ENCODE measurements around the gene NPTN. TPM values are rescaled to one million over a fixed set of nuclear protein-coding genes. Genes with fewer than 3 reads are reported as not detected.

NPTN gene
- total RNA-seq, 1 experiment from 2014 or later: 164 TPM

- ATAC-seq: no peak
- peaks cover 98% of the 10 kb centered on the region for H3K79me2 ChIP-seq (ENCODE audit: low read length)
- no peak for DNase-seq
- CTCF ChIA-PET: no interaction called here
- no peaks in the 10 kb centered on the region for H3K36me3 ChIP-seq (ENCODE audit: low read depth, low read length)
- no peak overlapping the region for H2AFZ ChIP-seq (ENCODE audit: low read length)
- no peak for TF ChIP-seq EZH2 (IDR thresholded peaks at IDR 0.05; ENCODE audit: low read length, unreplicated experiment)
- TF ChIP-seq EZH2phosphoT487 (IDR thresholded peaks at IDR 0.05; ENCODE audit: borderline replicate concordance, low read length): no peak
- TF ChIP-seq CTCF (conservative IDR thresholded peaks at IDR 0.05; ENCODE audit: low read depth, low read length): no peak
- POLR2A ChIA-PET (ENCODE audit: unreplicated experiment): interaction anchor here (0.7 kb wide), 1 partner anchor 18 kb away, joined by 4 read pairs; no protein-coding TSS in a partner anchor
- peaks cover 83% of the 10 kb centered on the region for H4K20me1 ChIP-seq (ENCODE audit: low read length)
- H3K9me3 ChIP-seq (ENCODE audit: low read length): no peaks in the 10 kb centered on the region
- peak overlapping the region; percentile 76 for H3K4me2 ChIP-seq (ENCODE audit: low read length)
- no TSS peak for BruUV-seq (replicated peaks)
- H3K27me3 ChIP-seq (ENCODE audit: low read length): no peaks in the 10 kb centered on the region
- peak overlapping the region; percentile 74 for H3K27ac ChIP-seq (ENCODE audit: low read length)
- peaks cover 79% of the 10 kb centered on the region for H3K4me1 ChIP-seq (ENCODE audit: insufficient read depth, low read length)
- H3K9me2 ChIP-seq (replicated peaks; ENCODE audit: low read length): no peaks in the 10 kb centered on the region
- H3K4me3 ChIP-seq (ENCODE audit: low read length): peak overlapping the region; percentile 33
- H3K9ac ChIP-seq (ENCODE audit: low read length): no peak overlapping the region; the same call in 1 of the 2 replicates
- H3F3A ChIP-seq (ENCODE audit: low read length, unreplicated experiment): no peaks in the 10 kb centered on the region
- intact Hi-C loops (cut with micrococcal nuclease): no loop called here
Measured at GRCh38 chr15:73628102-73628501, 5.1 kb downstream of the NPTN start.

GRCh38 chr15:73626072-73626471 is 7.1 kb downstream of the NPTN start:
- H3K4me2 ChIP-seq (ENCODE audit: low read length): peak overlapping the region; percentile 76
- ChIA-PET CTCF (no interaction called here), POLR2A (ENCODE audit: unreplicated experiment) (no interaction called here)
- no peak overlapping the region for H3K9ac ChIP-seq (ENCODE audit: low read length)
- TF ChIP-seq EZH2phosphoT487 (IDR thresholded peaks at IDR 0.05; ENCODE audit: borderline replicate concordance, low read length) (no peak), CTCF (conservative IDR thresholded peaks at IDR 0.05; ENCODE audit: low read depth, low read length) (no peak)
- peaks cover 84% of the 10 kb centered on the region for H3K4me1 ChIP-seq (ENCODE audit: insufficient read depth, low read length)
- H3K36me3 ChIP-seq (ENCODE audit: low read depth, low read length): no peaks in the 10 kb centered on the region
- H3F3A ChIP-seq (ENCODE audit: low read length, unreplicated experiment): no peaks in the 10 kb centered on the region
- H3K79me2 ChIP-seq (ENCODE audit: low read length): peaks cover 100% of the 10 kb centered on the region
- no TSS peak for BruUV-seq (replicated peaks)
- intact Hi-C loops (cut with micrococcal nuclease): loop anchor here (2.0 kb wide), 1 partner anchor 25 kb away; no protein-coding TSS in a partner anchor
- H3K27me3 ChIP-seq (ENCODE audit: low read length): no peaks in the 10 kb centered on the region
- H3K4me3 ChIP-seq (ENCODE audit: low read length): peak overlapping the region; percentile 39; the same call in 1 of the 2 replicates
- no peak overlapping the region for H2AFZ ChIP-seq (ENCODE audit: low read length)
- H3K9me3 ChIP-seq (ENCODE audit: low read length): no peaks in the 10 kb centered on the region
- H3K27ac ChIP-seq (ENCODE audit: low read length): peak overlapping the region; percentile 65
- H4K20me1 ChIP-seq (ENCODE audit: low read length): peaks cover 87% of the 10 kb centered on the region
- H3K9me2 ChIP-seq (replicated peaks; ENCODE audit: low read length): no peaks in the 10 kb centered on the region
- ATAC-seq (peak; percentile 48), DNase-seq (peak; percentile 87)

- Histone ChIP-seq H3F3A (ENCODE audit: low read length, unreplicated experiment) (no peaks in the 10 kb centered on the region), H3K4me1 (ENCODE audit: insufficient read depth, low read length) (peaks cover 73% of the 10 kb centered on the region), H3K9ac (ENCODE audit: low read length) (no peak overlapping the region), H2AFZ (ENCODE audit: low read length) (no peak overlapping the region), H3K4me3 (ENCODE audit: low read length) (peak overlapping the region; percentile 10; the same call in 1 of the 2 replicates), H3K4me2 (ENCODE audit: low read length) (peak overlapping the region; percentile 52), H3K79me2 (ENCODE audit: low read length) (peaks cover 100% of the 10 kb centered on the region), H4K20me1 (ENCODE audit: low read length) (peaks cover 87% of the 10 kb centered on the region), H3K36me3 (ENCODE audit: low read depth, low read length) (no peaks in the 10 kb centered on the region), H3K27ac (ENCODE audit: low read length) (peak overlapping the region; percentile 65), H3K27me3 (ENCODE audit: low read length) (no peaks in the 10 kb centered on the region), H3K9me2 (replicated peaks; ENCODE audit: low read length) (no peaks in the 10 kb centered on the region), H3K9me3 (ENCODE audit: low read length) (no peaks in the 10 kb centered on the region)
- CTCF ChIA-PET: no interaction called here
- BruUV-seq (replicated peaks): no TSS peak
- DNase-seq (no peak), ATAC-seq (no peak)
- intact Hi-C loops (cut with micrococcal nuclease): no loop called here
- TF ChIP-seq EZH2 (IDR thresholded peaks at IDR 0.05; ENCODE audit: low read length, unreplicated experiment): no peak
- no peak for TF ChIP-seq CTCF (conservative IDR thresholded peaks at IDR 0.05; ENCODE audit: low read depth, low read length)
- no peak for TF ChIP-seq EZH2phosphoT487 (IDR thresholded peaks at IDR 0.05; ENCODE audit: borderline replicate concordance, low read length)
- POLR2A ChIA-PET (ENCODE audit: unreplicated experiment): no interaction called here
Measured at GRCh38 chr15:73624530-73624929, 8.7 kb downstream of the NPTN start.

All from PC-3 (cell line).